SK-N-SH (cell line): ENCODE results near the gene KRT33B. TPM values are rescaled to one million over a fixed set of nuclear protein-coding genes. Genes with fewer than 3 reads are reported as not detected.

Experiments used
- CTCF ChIA-PET: fragments of 300-600, 350-600 bp; formaldehyde crosslinking; extraction: SDS; loops from one replicate; lab custom pipeline; 2021; lab: Yijun Ruan, JAX
- POLR2A ChIA-PET: fragments of 350-600 bp; sonication (Branson Sonifier 250); formaldehyde crosslinking; extraction: SDS; loops from one replicate; lab custom pipeline; 2020; ENCODE audit warnings: antibody characterized with exemption, inconsistent platforms; lab: Yijun Ruan, JAX
- DNase-seq: peaks from one replicate; pipeline ENCODE4 v3.0.0; 2012
- H2AFZ ChIP-seq: fragments of 200-600 bp; sonication (generic); 2 replicates; pipeline ENCODE4 v1.8.1; 2016; ENCODE audit warnings: antibody characterized with exemption, mild to moderate bottlenecking, low read depth
- H3F3A ChIP-seq: fragments of 200-600 bp; sonication (generic); replicated peaks from 2 replicates; pipeline ENCODE3; 2016; ENCODE audit warnings: antibody characterized with exemption, mild to moderate bottlenecking; ENCODE audit not compliant: insufficient read depth
- H3K27ac ChIP-seq, 2 experiments: fragments of 200-500 bp in 1 of 2; fragments of 200-600 bp in 1 of 2; sonication (Bioruptor generic) in 1 of 2; sonication (generic), shearing (Covaris generic) in 1 of 2; 2 replicates each; pipeline versions ENCODE4 v1.5.1 to v1.6.1; 2014 to 2016; ENCODE audit warnings: low read depth in 2 of 2, inconsistent platforms in 1 of 2, low read length in 1 of 2, mild to moderate bottlenecking in 1 of 2, mixed read lengths in 1 of 2
- H3K27me3 ChIP-seq: fragments of 200-600 bp; sonication (generic), shearing (Covaris generic); 2 replicates; pipeline ENCODE4 v1.6.1; 2016; ENCODE audit warnings: mixed run types; ENCODE audit not compliant: insufficient read depth
- H3K36me3 ChIP-seq, 2 experiments: fragments of 200-500 bp in 1 of 2; fragments of 200-600 bp in 1 of 2; sonication (Bioruptor generic) in 1 of 2; sonication (generic) in 1 of 2; replicated peaks in 1 of 2; 2 replicates each; pipeline versions ENCODE3 to v1.5.1; 2014 to 2016; ENCODE audit warnings: low read length in 1 of 2, mild to moderate bottlenecking in 1 of 2; ENCODE audit not compliant: insufficient read depth in 2 of 2, control insufficient read depth in 1 of 2
- H3K4me1 ChIP-seq, 2 experiments: fragments of 200-500 bp in 1 of 2; fragments of 200-600 bp in 1 of 2; sonication (Bioruptor generic) in 1 of 2; sonication (generic), shearing (Covaris generic) in 1 of 2; 2 replicates each; pipeline versions ENCODE4 v1.5.1 to v1.6.1; 2014 to 2016; ENCODE audit warnings: low read depth in 1 of 2, low read length in 1 of 2, mixed run types in 1 of 2; ENCODE audit not compliant: insufficient read depth in 2 of 2, control insufficient read depth in 1 of 2
- H3K4me2 ChIP-seq: fragments of 200-600 bp; sonication (generic), shearing (Covaris generic); 2 replicates; pipeline ENCODE4 v1.6.1; 2017; ENCODE audit warnings: mixed run types
- H3K4me3 ChIP-seq, 2 experiments: fragments of 200-500 bp in 1 of 2; fragments of 200-600 bp in 1 of 2; sonication (Bioruptor generic) in 1 of 2; sonication (generic), shearing (Covaris generic) in 1 of 2; 2 replicates each; pipeline versions ENCODE4 v1.5.1 to v1.8.1; 2014 to 2016; ENCODE audit warnings: low read depth in 2 of 2, inconsistent platforms in 1 of 2, low read length in 1 of 2, mild to moderate bottlenecking in 1 of 2, mixed read lengths in 1 of 2, moderate library complexity in 1 of 2
- H3K79me2 ChIP-seq: fragments of 200-600 bp; sonication (generic); 2 replicates; pipeline ENCODE4 v1.8.1; 2017; ENCODE audit warnings: mild to moderate bottlenecking; ENCODE audit not compliant: insufficient read depth
- H3K9ac ChIP-seq: fragments of 200-600 bp; sonication (generic); 2 replicates; pipeline ENCODE4 v1.6.1; 2017; ENCODE audit warnings: mixed run types
- H3K9me2 ChIP-seq: fragments of 200-600 bp; sonication (generic); 2 replicates; pipeline ENCODE4 v1.6.1; 2017; ENCODE audit warnings: mixed run types
- H3K9me3 ChIP-seq: fragments of 200-600 bp; sonication (generic); 2 replicates; pipeline ENCODE4 v1.6.1; 2017; ENCODE audit warnings: mixed run types, mild to moderate bottlenecking, moderate library complexity
- H4K20me1 ChIP-seq: fragments of 200-600 bp; sonication (generic); 2 replicates; pipeline ENCODE4 v1.6.1; 2017; ENCODE audit warnings: mild to moderate bottlenecking, mixed run types; ENCODE audit not compliant: insufficient read depth
- CHD2 ChIP-seq: fragments of 150-350 bp; IDR thresholded peaks from 2 replicates; pipeline ENCODE4 v1.6.1; 2018; ENCODE audit warnings: low read length; ENCODE audit not compliant: partially characterized antibody
- ELF1 ChIP-seq: IDR thresholded peaks from 2 replicates; pipeline ENCODE4 v1.4.0; 2012
- FOSL2 ChIP-seq: IDR thresholded peaks from 2 replicates; pipeline ENCODE4 v1.4.0; 2012; ENCODE audit warnings: low read depth, mild to moderate bottlenecking, moderate library complexity, borderline replicate concordance
- GATA2 ChIP-seq: sonication (generic); formaldehyde crosslinking; IDR thresholded peaks from 2 replicates; pipeline ENCODE4 v1.5.0; 2020; ENCODE audit warnings: mild to moderate bottlenecking, missing genetic modification reagents
- IRF3 ChIP-seq: fragments of 150-350 bp; IDR thresholded peaks from 2 replicates; pipeline ENCODE4 v1.6.1; 2016; ENCODE audit warnings: mild to moderate bottlenecking, low read depth, low read length
- JUND ChIP-seq: IDR thresholded peaks from 2 replicates; pipeline ENCODE4 v1.4.0; 2012
- MAX ChIP-seq: IDR thresholded peaks from 2 replicates; pipeline ENCODE4 v1.4.0; 2012; ENCODE audit warnings: low read depth
- MXI1 ChIP-seq: IDR thresholded peaks from 2 replicates; pipeline ENCODE4 v1.6.1; 2012; ENCODE audit warnings: mild to moderate bottlenecking, low read depth, low read length, improper control_type of control experiment
- NRF1 ChIP-seq: IDR thresholded peaks from 2 replicates; pipeline ENCODE4 v1.6.1; 2012; ENCODE audit warnings: low read depth, mild to moderate bottlenecking, low read length
- POLR2AphosphoS5 ChIP-seq: IDR thresholded peaks from 2 replicates; pipeline ENCODE4 v1.6.1; 2012; ENCODE audit warnings: low read depth, low read length
- RAD21 ChIP-seq: IDR thresholded peaks from 2 replicates; pipeline ENCODE4 v1.6.1; 2012; ENCODE audit warnings: mild to moderate bottlenecking, low read length
- REST ChIP-seq: IDR thresholded peaks from 2 replicates; pipeline ENCODE4 v1.6.1; 2012; ENCODE audit warnings: mild to moderate bottlenecking, low read depth, low read length, moderate library complexity
- RFX5 ChIP-seq: IDR thresholded peaks from 2 replicates; pipeline ENCODE4 v1.6.1; 2012; ENCODE audit warnings: mild to moderate bottlenecking, improper control_type of control experiment, low read length
- RXRA ChIP-seq: IDR thresholded peaks from 2 replicates; pipeline ENCODE4 v1.4.0; 2012; ENCODE audit warnings: low read depth, mild to moderate bottlenecking, borderline replicate concordance
- TCF12 ChIP-seq: IDR thresholded peaks from 2 replicates; pipeline ENCODE4 v1.4.0; 2012
- USF2 ChIP-seq: fragments of 150-350 bp; IDR thresholded peaks from 2 replicates; pipeline ENCODE4 v1.6.1; 2017; ENCODE audit warnings: antibody characterized with exemption, low read length, low read depth, borderline replicate concordance
- YY1 ChIP-seq: IDR thresholded peaks from 2 replicates; pipeline ENCODE4 v1.4.0; 2012; ENCODE audit warnings: low read depth, mild to moderate bottlenecking
- WGBS: methylation state at CpG from one replicate; pipeline ENCODE4 v1.1.6; 2017; ENCODE audit warnings: low lambda C conversion rate; 5-methylcytosine and 5-hydroxymethylcytosine counted together
- polyA plus RNA-seq, 3 experiments: library from polyadenylated mRNA; depleted of rRNA; stranded (reverse); fragments of >200 nt; gene quantifications; 2 replicates each; pipeline ENCODE4 v1.2.3, GENCODE V29; 2012

Gene KRT33B
- polyA plus RNA-seq, 1 of the 3 experiments (the other 2 are of a cell fraction): 0.08 TPM

GRCh38 chr17:41366070-41366469 is 3.5 kb downstream of the KRT33B start (continued):
- TF ChIP-seq POLR2AphosphoS5 (no peak), TCF12 (no peak)
- TF ChIP-seq, all 33 proteins: peak for 0

- DNase-seq: no peak
- no peak overlapping the region for H3K4me2 ChIP-seq
- no peak overlapping the region for H3K27ac ChIP-seq
- H4K20me1 ChIP-seq: no peaks in the 10 kb centered on the region
- ChIA-PET CTCF (no interaction called here), POLR2A (no interaction called here)
- H3K9ac ChIP-seq: no peak overlapping the region
- peaks cover 13% of the 10 kb centered on the region for H3F3A ChIP-seq
- H3K9me2 ChIP-seq: no peaks in the 10 kb centered on the region
- H3K4me3 ChIP-seq: no peak overlapping the region
- 90% methylated on average over 2 of the region's 2 CpGs for WGBS
- H3K36me3 ChIP-seq: no peaks in the 10 kb centered on the region
- H2AFZ ChIP-seq: no peak overlapping the region
- no peaks in the 10 kb centered on the region for H3K27me3 ChIP-seq
- no peaks in the 10 kb centered on the region for H3K9me3 ChIP-seq
- peaks cover 0 to 21% of the 10 kb centered on the region in 2 experiments; a peak in 1 of 4 replicates for H3K4me1 ChIP-seq
- no peaks in the 10 kb centered on the region for H3K79me2 ChIP-seq
- TF ChIP-seq RFX5 (no peak), RAD21 (no peak), USF2 (no peak), IRF3 (no peak), MXI1 (no peak), CHD2 (no peak), REST (no peak), YY1 (no peak), JUND (no peak), MAX (no peak), ELF1 (no peak), NRF1 (no peak), RXRA (no peak), GATA2 (no peak), FOSL2 (no peak)
Observed at GRCh38 chr17:41363881-41364280, 5.7 kb downstream of the KRT33B start.
